ENCODE results near the gene SLC39A3. TPM values are rescaled to one million over a fixed set of nuclear protein-coding genes. Genes with fewer than 3 reads are reported as not detected.

Gene SLC39A3
- total RNA-seq, 1 experiment from 2014 or later: 43.0 TPM

- DNase-seq (ENCODE audit: low spot score): no peak
Observed at GRCh38 chr19:2703691-2704216, 36.1 kb downstream of the SLC39A3 start.

- no peak for DNase-seq (ENCODE audit: low spot score)
Observed at GRCh38 chr19:2703077-2703437, 36.8 kb downstream of the SLC39A3 start.

GRCh38 chr19:2702170-2703076 lies 37.4 kb downstream of the SLC39A3 start, which contains the start of gene GNG7:
TSS of gene GNG7 (minus strand) at chr19:2702694. CDS start at chr19:2520688, 182,006 bp downstream.
- peak; percentile 75 for DNase-seq (ENCODE audit: low spot score)

GRCh38 chr19:2701361-2702169 lies 38.3 kb downstream of the SLC39A3 start:
- DNase-seq (ENCODE audit: low spot score): no peak

GRCh38 chr19:2700660-2701360 lies 39.0 kb downstream of the SLC39A3 start:
- no peak for DNase-seq (ENCODE audit: low spot score)

- DNase-seq (ENCODE audit: low spot score): no peak
Observed at GRCh38 chr19:2699413-2700140, 40.2 kb downstream of the SLC39A3 start.

GRCh38 chr19:2694196-2694595 lies 45.6 kb downstream of the SLC39A3 start:
- no peak for DNase-seq (ENCODE audit: low spot score)

GRCh38 chr19:2693492-2694160 lies 46.2 kb downstream of the SLC39A3 start:
- no peak for DNase-seq (ENCODE audit: low spot score)

GRCh38 chr19:2691951-2692350 lies 47.9 kb downstream of the SLC39A3 start:
- no peak for DNase-seq (ENCODE audit: low spot score)

GRCh38 chr19:2690856-2691255 lies 49.0 kb downstream of the SLC39A3 start:
- no peak for DNase-seq (ENCODE audit: low spot score)

- DNase-seq (ENCODE audit: low spot score): no peak
Observed at GRCh38 chr19:2686360-2686759, 53.5 kb downstream of the SLC39A3 start.

GRCh38 chr19:2685204-2685704 lies 54.6 kb downstream of the SLC39A3 start:
- no peak for DNase-seq (ENCODE audit: low spot score)

- no peak for DNase-seq (ENCODE audit: low spot score)
Observed at GRCh38 chr19:2683430-2684003, 56.3 kb downstream of the SLC39A3 start.

Other genes with a start within 250 kb of the SLC39A3 start
- 0.03 and 0.23 TPM in 2 replicates for gene GNG7, start 37.3 kb downstream of the SLC39A3 start, total RNA-seq (2014; rRNA removed; shearing (Covaris generic))
- gene DIRAS1, start 18.6 kb downstream of the SLC39A3 start, total RNA-seq (2014; rRNA removed; shearing (Covaris generic)): not detected in 2 replicates
- 122 and 127 TPM in 2 replicates for gene SGTA, start 43.3 kb upstream of the SLC39A3 start, total RNA-seq (2014; rRNA removed; shearing (Covaris generic))
- 271 and 308 TPM in 2 replicates for gene THOP1, start 45.5 kb upstream of the SLC39A3 start, total RNA-seq (2014; rRNA removed; shearing (Covaris generic))
- gene ZNF554, start 79.9 kb upstream of the SLC39A3 start, total RNA-seq (2014; rRNA removed; shearing (Covaris generic)): 1.2 TPM in 2 replicates
- gene ZNF555, start 101.5 kb upstream of the SLC39A3 start, total RNA-seq (2014; rRNA removed; shearing (Covaris generic)): 0.65 and 1.3 TPM in 2 replicates
- 0.03 and 0.23 TPM in 2 replicates for gene ZNF556, start 127.3 kb upstream of the SLC39A3 start, total RNA-seq (2014; rRNA removed; shearing (Covaris generic))
- 5.6 and 5.7 TPM in 2 replicates for gene ZNF57, start 160.9 kb upstream of the SLC39A3 start, total RNA-seq (2014; rRNA removed; shearing (Covaris generic))
- 0.86 and 1.7 TPM in 2 replicates for gene ZNF77, start 205.0 kb upstream of the SLC39A3 start, total RNA-seq (2014; rRNA removed; shearing (Covaris generic))
- 0.48 TPM in 1 of 2 replicates, not detected in the other for gene TLE6, start 237.5 kb upstream of the SLC39A3 start, total RNA-seq (2014; rRNA removed; shearing (Covaris generic))

Data from HT-29 (cell line).